NCI-H345 treated with DMSO at 0.1 percent for 48 hours (cell line): ENCODE results near the gene STIMATE.

Experiments
- DNase-seq: peaks from one replicate; lab custom pipeline; 2025; ENCODE audit not compliant: unreplicated experiment; lab: John Stamatoyannopoulos, UW

The STIMATE gene

DNA sequence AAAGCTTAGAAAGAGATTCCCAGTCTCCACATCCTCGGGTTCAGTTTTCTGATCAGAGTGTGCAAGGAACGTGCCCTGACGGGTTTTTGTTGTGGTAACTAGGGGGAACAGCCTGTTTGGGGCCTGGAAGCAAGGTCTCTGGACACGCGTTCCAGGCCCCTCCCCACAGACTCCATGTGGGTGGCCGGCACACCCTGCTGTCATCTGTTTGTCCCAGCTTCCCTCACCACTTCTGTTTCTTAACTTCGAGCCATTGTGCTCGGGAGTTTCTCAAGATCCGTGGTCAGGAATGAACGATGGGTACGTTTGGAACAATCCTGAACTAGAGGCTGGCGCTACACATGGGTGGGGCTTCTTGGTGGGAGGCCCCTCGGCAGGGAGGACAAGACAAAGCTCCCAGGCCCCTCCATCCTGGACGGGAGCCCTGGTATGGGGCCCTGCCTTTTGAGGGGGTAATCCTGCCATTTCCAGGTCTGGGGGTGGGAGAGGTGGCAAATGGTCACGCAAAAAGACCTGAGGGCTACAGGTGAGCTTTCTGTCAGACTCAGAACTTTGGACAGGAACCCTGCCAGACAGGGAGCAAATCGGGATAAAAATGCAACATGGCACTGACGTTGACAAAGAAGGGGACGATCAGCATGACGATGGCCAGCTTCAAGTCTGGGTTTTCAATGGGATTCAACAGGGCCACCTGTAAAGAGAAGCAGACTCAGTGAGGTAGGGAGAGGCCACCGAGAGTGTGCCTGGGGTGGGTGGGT is 54.1 kb downstream of the STIMATE start:
- DNase-seq, result no peak

DNA sequence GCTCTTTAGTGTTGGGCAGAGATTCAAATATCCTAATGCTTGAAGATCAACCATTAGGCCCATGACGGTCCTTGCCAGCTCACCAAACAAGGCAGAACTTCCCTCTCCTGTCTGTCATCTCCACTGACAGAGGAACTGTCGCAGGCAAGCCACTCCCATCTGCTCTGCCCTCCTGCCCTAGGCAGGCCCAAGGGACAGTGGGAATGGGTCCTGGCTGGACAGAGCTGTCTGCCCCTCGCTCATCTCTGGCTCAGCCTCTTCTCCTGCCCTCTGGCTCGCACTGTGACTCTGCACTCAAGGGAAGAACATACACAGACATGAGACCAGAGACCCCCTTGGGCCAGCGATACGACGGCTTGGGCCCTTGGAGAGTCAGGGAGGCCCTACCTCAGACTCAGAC is 54.9 kb downstream of the STIMATE start:
- DNase-seq, result no peak

DNA sequence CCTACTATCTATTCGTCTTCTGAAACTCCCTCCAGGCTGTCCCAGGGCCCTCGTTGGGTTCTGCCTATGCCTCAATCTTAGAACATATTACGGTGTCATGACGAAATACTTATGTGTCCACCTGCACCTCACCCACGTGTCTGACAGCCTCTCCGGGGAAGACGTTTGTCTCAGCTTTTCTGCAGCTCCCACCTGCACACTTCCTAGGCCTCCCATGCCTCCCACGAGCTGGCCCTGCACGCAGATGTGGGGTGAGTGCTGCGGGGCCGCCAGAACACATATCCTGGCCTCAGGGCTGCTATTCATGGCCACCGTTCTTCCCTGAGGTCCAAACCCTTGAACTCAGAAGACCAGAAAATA is 55.4 kb downstream of the STIMATE start:
- no peak for DNase-seq

- no peak for DNase-seq
Measured at GRCh38 chr3:52841211-52841980, 56.0 kb downstream of the STIMATE start.

- no peak for DNase-seq
Measured at GRCh38 chr3:52839892-52840545, 57.3 kb downstream of the STIMATE start.

DNA sequence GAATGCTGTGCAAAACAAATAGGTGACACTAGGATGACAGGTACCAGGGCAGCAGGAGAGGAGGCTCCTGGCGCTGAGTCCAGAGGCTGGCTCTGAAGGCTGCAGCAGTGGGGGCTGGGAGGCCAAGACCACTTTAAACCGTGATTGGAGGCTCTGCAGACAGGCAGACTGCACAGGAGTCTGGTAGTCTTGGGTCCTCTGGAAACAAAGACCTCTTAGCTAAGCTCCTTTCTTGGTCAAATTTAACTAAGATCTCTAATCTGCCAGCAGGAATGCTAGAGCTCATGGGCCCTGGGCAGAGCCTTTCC is 58.1 kb downstream of the STIMATE start:
- no peak for DNase-seq

DNA sequence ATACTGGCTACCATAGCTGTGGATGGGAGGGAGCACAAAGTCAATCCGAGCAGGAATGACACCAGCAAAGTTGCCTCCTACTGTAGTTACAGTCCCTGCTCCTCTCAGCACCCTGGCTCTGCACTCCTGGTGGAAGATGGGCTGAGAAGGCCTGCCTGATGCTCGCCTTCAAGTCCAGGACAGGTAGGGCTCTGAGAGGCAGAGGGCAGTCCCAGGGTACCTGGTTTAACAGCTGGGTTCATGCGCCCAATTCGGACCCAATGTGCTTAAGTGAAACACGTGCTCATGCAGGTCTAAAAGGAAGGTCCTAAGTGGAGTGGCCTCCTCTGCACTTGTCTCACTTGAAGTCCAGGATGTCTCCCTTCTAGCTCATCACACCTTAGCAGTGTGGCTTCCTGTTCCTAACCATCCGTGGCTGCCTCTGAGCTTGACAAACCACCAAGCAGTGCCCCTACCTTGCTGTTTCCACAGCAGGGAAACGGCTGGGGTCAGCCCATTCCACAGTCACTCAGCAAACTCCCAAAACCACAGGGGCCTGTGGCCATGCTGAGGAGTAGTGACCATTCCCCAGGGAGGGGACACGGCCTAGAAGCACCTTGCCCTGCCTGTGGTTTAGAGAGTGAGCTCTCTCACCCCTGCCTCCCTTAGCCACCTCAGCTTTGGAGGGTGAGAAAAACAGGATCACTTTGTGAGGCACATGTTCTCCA is 58.6 kb downstream of the STIMATE start:
- no peak for DNase-seq

DNA sequence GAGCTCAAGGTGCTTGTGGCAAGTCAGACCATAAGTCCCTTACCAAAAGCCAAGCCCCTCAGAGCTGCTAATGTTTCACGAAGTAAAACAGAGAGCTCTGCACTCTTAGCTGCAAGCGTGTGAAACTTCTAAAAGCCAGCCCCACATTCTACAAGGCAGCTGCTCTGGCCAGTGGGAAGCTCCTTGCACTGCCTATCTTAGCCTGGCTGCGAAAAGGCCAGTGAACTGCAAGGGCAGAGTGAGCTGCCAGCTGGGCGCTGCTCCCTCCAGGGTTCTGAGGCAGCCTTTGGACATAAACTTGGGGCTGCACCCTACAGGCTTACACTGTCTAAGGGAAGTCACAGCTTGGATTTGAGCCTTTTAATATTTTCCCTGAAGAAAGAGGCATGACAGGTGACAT is 60.4 kb downstream of the STIMATE start:
- no peak for DNase-seq

- no peak for DNase-seq
Measured at GRCh38 chr3:52836471-52836845, 60.9 kb downstream of the STIMATE start.

- DNase-seq, result no peak
Measured at GRCh38 chr3:52835766-52836470, 61.4 kb downstream of the STIMATE start.

- no peak for DNase-seq
Measured at GRCh38 chr3:52834871-52835501, 62.4 kb downstream of the STIMATE start, which contains the start of gene MUSTN1. MUSTN1 (minus strand) TSS chr3:52835019; CDS start chr3:52834948, 71 bp downstream.

DNA sequence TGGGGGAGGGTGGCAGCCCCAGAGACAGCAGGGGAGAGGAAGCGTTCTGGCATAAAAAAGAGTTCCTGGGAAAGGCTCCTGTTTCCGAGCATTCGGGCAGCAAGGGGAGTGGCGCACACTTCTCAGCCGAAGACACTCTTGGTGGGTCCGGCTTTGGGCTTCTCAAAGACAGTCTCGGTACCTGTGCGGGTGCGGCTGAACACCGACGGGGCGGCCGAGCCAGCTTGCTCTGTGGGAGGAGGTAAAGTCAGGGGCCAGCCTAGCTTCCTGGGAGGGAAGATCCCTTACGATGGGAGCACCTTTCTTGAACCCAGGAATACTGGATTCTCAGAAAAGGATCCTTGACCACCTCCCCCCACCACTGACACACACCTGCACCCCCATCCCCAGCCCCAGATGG is 64.1 kb downstream of the STIMATE start:
- DNase-seq, result no peak

DNA sequence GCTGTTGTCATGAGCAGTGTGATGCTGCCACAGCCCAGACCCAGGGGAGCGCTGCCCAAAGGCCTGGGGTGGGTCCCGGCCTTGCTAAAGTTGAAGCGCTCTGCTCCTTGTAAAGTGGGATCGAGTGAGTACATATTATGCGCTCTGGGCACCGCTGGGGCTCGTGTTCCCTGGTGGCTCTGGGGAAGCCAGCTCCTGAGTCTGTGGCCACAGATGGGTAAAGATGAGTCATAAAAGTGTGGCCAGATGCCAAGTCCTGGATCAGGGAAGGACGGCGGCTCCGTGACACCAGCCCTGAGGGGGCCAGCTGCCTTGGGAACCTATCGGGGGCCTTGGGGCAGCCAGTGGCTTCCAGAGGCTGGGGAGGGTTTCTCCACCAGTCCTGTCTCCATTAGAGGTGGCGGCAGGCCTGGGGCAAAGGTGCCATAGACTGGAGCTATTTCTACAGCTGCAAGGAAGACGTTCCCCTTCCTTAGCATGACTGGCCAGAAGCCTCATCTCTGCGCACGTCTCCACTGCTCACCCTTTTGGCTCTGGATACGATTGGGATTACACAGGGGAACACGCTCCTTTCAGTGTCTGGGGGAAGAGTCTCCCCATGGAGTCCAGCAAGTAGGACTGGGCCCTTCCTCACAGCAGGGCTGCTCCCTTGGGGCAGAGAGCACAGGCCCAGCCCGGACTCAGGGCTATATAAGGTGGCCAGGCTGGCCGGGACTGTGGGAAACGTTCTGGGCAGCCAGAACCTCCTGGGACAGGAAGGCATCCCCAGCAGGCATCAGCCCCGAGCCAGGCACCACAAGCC is 65.6 kb downstream of the STIMATE start:
- DNase-seq, result no peak

DNA sequence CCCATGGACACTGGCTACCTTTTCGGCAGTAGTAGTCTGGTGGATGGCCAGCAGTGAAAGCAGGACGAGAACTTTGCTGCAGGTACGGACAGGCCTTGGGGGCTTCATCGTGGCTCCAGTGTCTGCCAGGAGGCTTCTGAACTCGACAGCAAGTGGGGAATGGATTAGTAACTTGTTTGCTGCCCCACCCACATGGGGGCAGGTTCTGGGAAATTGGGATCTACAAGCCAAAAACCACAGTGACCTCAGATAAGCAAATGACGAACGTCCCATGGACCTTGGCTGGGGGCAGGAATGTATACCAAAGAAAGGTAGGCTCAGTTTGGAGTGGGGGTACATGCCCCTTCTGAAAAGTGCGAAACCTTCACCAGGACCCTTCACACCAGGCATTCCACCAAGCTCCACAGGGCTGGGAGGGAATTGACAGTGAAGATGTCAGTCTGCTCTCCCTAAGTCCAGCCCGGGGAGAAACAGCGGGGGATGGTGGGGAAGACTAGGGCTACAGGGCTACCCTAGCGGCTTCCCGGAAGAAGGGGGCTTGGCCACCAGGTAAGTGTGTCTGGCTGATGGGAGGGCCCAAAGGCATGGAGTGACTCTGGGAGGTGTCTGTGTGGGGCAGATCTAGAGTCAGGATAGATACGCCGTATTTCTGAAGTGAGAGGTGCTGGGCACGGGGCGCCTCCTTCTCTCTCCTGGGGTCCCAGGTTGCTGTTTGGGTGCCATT is 66.7 kb downstream of the STIMATE start, which contains the start of gene ITIH4:
Gene ITIH4 (minus strand): TSS at position 138 of the 724 bp plus-strand sequence. CDS start 30 bp downstream, at position 108.
- DNase-seq, result no peak

GRCh38 chr3:52829906-52830463 is 67.4 kb downstream of the STIMATE start:
- DNase-seq, result no peak

GRCh38 chr3:52829482-52829881 is 67.9 kb downstream of the STIMATE start:
- no peak for DNase-seq

DNA sequence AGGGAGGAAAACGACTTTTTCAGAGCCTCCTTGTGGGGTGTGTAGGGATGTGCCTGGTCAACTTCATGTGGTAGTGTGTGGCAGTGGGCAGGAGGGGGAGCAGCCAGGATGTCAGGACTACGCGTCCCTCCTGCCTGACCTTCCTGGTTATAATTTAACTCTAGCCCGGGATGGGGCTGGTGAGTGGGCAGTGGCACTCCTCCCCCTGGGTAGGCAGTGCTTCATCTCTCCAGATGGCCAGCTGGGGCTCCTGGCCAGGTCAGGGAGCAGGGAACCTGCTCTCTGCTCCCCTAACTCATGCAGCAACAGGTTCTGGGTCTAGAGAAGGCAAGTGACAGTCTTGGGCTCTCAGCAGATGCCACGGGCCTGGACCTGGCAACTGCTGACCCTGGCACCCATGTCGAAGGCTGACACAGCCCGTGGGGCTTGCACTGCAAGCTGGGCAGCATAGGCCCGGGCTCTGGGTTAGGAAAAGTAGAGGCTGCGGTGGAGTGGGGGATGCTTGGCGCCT is 69.4 kb downstream of the STIMATE start:
- DNase-seq, result no peak

- no peak for DNase-seq
Measured at GRCh38 chr3:52827441-52827840, 69.9 kb downstream of the STIMATE start.
